Measurements from ENCODE around the gene COL2A1.

- no peak for TF ChIP-seq CTCF (IDR thresholded peaks at IDR 0.05; ENCODE audit: low read length)
- TF ChIP-seq EZH2 (IDR thresholded peaks at IDR 0.05; ENCODE audit: borderline replicate concordance, low read length): no peak
Observed at GRCh38 chr12:47939009-47939601, 65.2 kb downstream of the COL2A1 start.
